K562 (cell line): ENCODE results near the gene GTF3C4. TPM values are rescaled to one million over a fixed set of nuclear protein-coding genes. Genes with fewer than 3 reads are reported as not detected.

Experiments
- ATAC-seq: fragments of 200-7000 bp; cut with Tn5 transposase; 3 replicates; pipeline ENCODE4 v1.9.1; 2020; ENCODE audit warnings: moderate library complexity
- BruUV-seq: library from RNA; stranded (reverse); fragments of 400-500 nt; replicated peaks from 2 replicates; lab custom pipeline; 2021; lab: Mats Ljungman, UMichigan
- CTCF ChIA-PET: fragments of 300-600 bp; formaldehyde crosslinking; extraction: SDS; loops from one replicate; lab custom pipeline; 2021; ENCODE audit warnings: low intra/inter-chr PET ratio; lab: Yijun Ruan, JAX
- POLR2A ChIA-PET: fragments of 300-600, 350-650 bp; sonication (Branson Sonifier 250); formaldehyde crosslinking; extraction: SDS; loops from one replicate; lab custom pipeline; 2021; ENCODE audit warnings: antibody characterized with exemption, inconsistent platforms; lab: Yijun Ruan, JAX
- DNase-seq, 4 experiments: peaks; one replicate each; pipeline versions ENCODE4 v3.0.0 to v3.0.0-alpha.2; 2011 to 2018; ENCODE audit warnings: low spot score in 3 of 4, mixed read lengths in 3 of 4; ENCODE audit errors: extremely low read depth in 1 of 4
- FAIRE-seq: peaks from 2 replicates; lab custom pipeline; 2011; peaks lifted over from hg19 to GRCh38; lab: Jason Lieb, UNC
- H2AFZ ChIP-seq: 2 replicates; pipeline ENCODE4 v1.6.0; 2011; ENCODE audit warnings: low read depth, low read length, control low read depth, inconsistent platforms
- H3K27ac ChIP-seq: fragments of 200-600 bp; 3 replicates; pipeline ENCODE4 v1.8.0; 2011; ENCODE audit warnings: low read depth, mild to moderate bottlenecking, control low read depth, inconsistent platforms, low read length, moderate library complexity, mixed read lengths; ENCODE audit errors: extremely low read depth
- H3K27me3 ChIP-seq, 2 experiments: fragments of 300-600 bp in 1 of 2; 2 replicates in 1 of 2; 3 replicates in 1 of 2; pipeline versions ENCODE4 v1.6.0 to v1.8.0; 2011; ENCODE audit warnings: inconsistent platforms in 2 of 2, low read length in 2 of 2, mild to moderate bottlenecking in 1 of 2, mixed read lengths in 1 of 2, moderate library complexity in 1 of 2; ENCODE audit not compliant: control insufficient read depth in 2 of 2, insufficient read depth in 2 of 2
- H3K36me3 ChIP-seq: fragments of 300-600 bp; 3 replicates; pipeline ENCODE4 v1.8.0; 2011; ENCODE audit warnings: mild to moderate bottlenecking, low read length, inconsistent platforms; ENCODE audit not compliant: control insufficient read depth, insufficient read depth
- H3K4me1 ChIP-seq, 2 experiments: fragments of 200-600 bp in 1 of 2; replicated peaks in 1 of 2; 2 replicates in 1 of 2; 3 replicates in 1 of 2; pipeline versions ENCODE4 v1.5.1 to v1.8.0; 2011; ENCODE audit warnings: inconsistent platforms in 2 of 2, low read length in 2 of 2, mild to moderate bottlenecking in 1 of 2, mixed read lengths in 1 of 2, moderate library complexity in 1 of 2; ENCODE audit not compliant: control insufficient read depth in 2 of 2, insufficient read depth in 2 of 2
- H3K4me2 ChIP-seq: 2 replicates; pipeline ENCODE4 v1.6.1; 2011; ENCODE audit warnings: low read length, control low read depth, inconsistent platforms, mixed read lengths; ENCODE audit not compliant: insufficient read depth
- H3K4me3 ChIP-seq: fragments of 200-600 bp; sonication (generic), shearing (Covaris generic); 2 replicates; pipeline ENCODE4 v1.5.1; 2016; ENCODE audit warnings: control low read depth, inconsistent platforms
- H3K79me2 ChIP-seq: fragments of 200-600 bp; 3 replicates; pipeline ENCODE4 v1.8.0; 2011; ENCODE audit warnings: low read length, inconsistent platforms; ENCODE audit not compliant: control insufficient read depth, insufficient read depth
- H3K9ac ChIP-seq, 2 experiments: 2 replicates each; pipeline versions ENCODE4 v1.6.0 to v1.6.1; 2011; ENCODE audit warnings: low read depth in 2 of 2, low read length in 2 of 2, control low read depth in 1 of 2, inconsistent platforms in 1 of 2, mild to moderate bottlenecking in 1 of 2, mixed read lengths in 1 of 2; ENCODE audit not compliant: insufficient read depth in 1 of 2
- H3K9me1 ChIP-seq: one replicate; pipeline ENCODE4 v1.6.0; 2011; ENCODE audit warnings: inconsistent platforms, mild to moderate bottlenecking, low read length, moderate library complexity; ENCODE audit not compliant: control insufficient read depth, insufficient read depth
- H3K9me3 ChIP-seq: replicated peaks from 2 replicates; pipeline ENCODE4 v1.5.1; 2011; ENCODE audit warnings: low read depth, low read length, inconsistent platforms; ENCODE audit not compliant: control insufficient read depth, insufficient read depth
- H4K20me1 ChIP-seq: replicated peaks from 2 replicates; pipeline ENCODE4 v1.6.1; 2011; ENCODE audit warnings: low read length, inconsistent platforms, mixed read lengths; ENCODE audit not compliant: control insufficient read depth, insufficient read depth
- DNMT1 ChIP-seq: fragments of 450-650 bp; IDR thresholded peaks from 2 replicates; pipeline ENCODE4 v1.6.1; 2016; ENCODE audit warnings: antibody characterized with exemption, mild to moderate bottlenecking
- ZNF407 ChIP-seq: fragments of 450-650 bp; IDR thresholded peaks from 2 replicates; pipeline ENCODE4 v1.6.1; 2016; ENCODE audit warnings: low read depth
- WGBS: fragments of 100-300 bp; shearing (Covaris generic); methylation state at CpG from one replicate; pipeline ENCODE4 v1.1.6; 2016; ENCODE audit warnings: low coverage, mixed read lengths; ENCODE audit not compliant: insufficient coverage; ENCODE audit errors: missing lambda C conversion rate; 5-methylcytosine and 5-hydroxymethylcytosine counted together
- in situ Hi-C: fragments of 300-500 bp; cut with MboI; formaldehyde crosslinking; loops from 4 replicates; pipeline ENCODE4 v1.15.0; 2018; ENCODE audit warnings: inconsistent platforms, mixed read lengths
- intact Hi-C: fragments of 100-400 bp; cut with micrococcal nuclease; formaldehyde crosslinking; loops from 2 replicates; pipeline ENCODE4 v1.14.2; 2022
- polyA plus RNA-seq, 8 experiments: library from polyadenylated mRNA; depleted of rRNA in 4 of 8; stranded (reverse) in 5 of 8; unstranded in 3 of 8; fragments of >200 nt; fragmentation: Nextera tagmentation in 2 of 8; fragmentation: Illumina TruSeq in 1 of 8; extraction: Ambion mirVana in 2 of 8; extraction: Trizol in 1 of 8; gene quantifications; 2 replicates each; pipeline versions ENCODE4 v1.2.1 to v1.2.3, GENCODE V29; 2011 to 2014; ENCODE audit warnings: inconsistent platforms in 1 of 8, missing spikeins in 1 of 8
- total RNA-seq, 7 experiments: library from RNA; depleted of rRNA in 6 of 7; stranded (reverse); fragments of >200 nt in 6 of 7; fragmentation: Illumina TruSeq in 2 of 7; extraction: Trizol in 2 of 7; gene quantifications; 2 replicates each; pipeline versions ENCODE4 v1.2.1 to v1.2.3, GENCODE V29; 2011 to 2021; ENCODE audit warnings: low replicate concordance in 1 of 7

The GTF3C4 gene
- total and polyA plus RNA-seq, 9 of the 15 experiments (the other 6 are each of a cell fraction or from before 2014, with no cell fraction given), result 3.9 to 20.0 (median 12.2) TPM

GRCh38 chr9:132730054-132731033 lies 60.1 kb downstream of the GTF3C4 start (continued):
- TF ChIP-seq DNMT1, result no peak
- TF ChIP-seq, all 486 proteins: peak for 0

- ATAC-seq (no peak), DNase-seq (no peak), FAIRE-seq (no peak)
- BruUV-seq, result no TSS peak
- peaks cover 5% of the 10 kb centered on the region for H3K9me1 ChIP-seq
- TF ChIP-seq ZNF407, result no peak
- no peaks in the 10 kb centered on the region for H3K4me1 ChIP-seq
- 0 out of 2 replicates have a peak, but pooled peaks cover 3% of the 10 kb centered on the region for H4K20me1 ChIP-seq
- 0% methylated on average over 3 of the region's 3 CpGs for WGBS
- H3K36me3 ChIP-seq, result no peaks in the 10 kb centered on the region
- CTCF ChIA-PET, result no interaction called here
- no peak overlapping the region for H3K4me2 ChIP-seq
- in situ Hi-C loops (no loop called here), intact Hi-C loops (no loop called here)
- no peaks in the 10 kb centered on the region for H3K79me2 ChIP-seq
- no peak overlapping the region for H3K27ac ChIP-seq
- H3K9ac ChIP-seq, result no peak overlapping the region
- POLR2A ChIA-PET, result interaction anchor here (0.6 kb wide), 1 partner anchor 1572 kb away, joined by 3 read pairs; no protein-coding TSS in a partner anchor
- H3K4me3 ChIP-seq, result no peak overlapping the region
- no peaks in the 10 kb centered on the region for H3K9me3 ChIP-seq
- H3K27me3 ChIP-seq, result peaks cover 33 to 84% of the 10 kb centered on the region in 2 experiments
- no peak overlapping the region for H2AFZ ChIP-seq
These were observed 61.0 kb downstream of the GTF3C4 start for GRCh38 chr9:132731230-132731629.
